Parathyroid adenoma (tissue), 2 donors: Measurements from ENCODE around the gene SETD9.

ENCODE experiments used
- H2AFZ ChIP-seq: fragments of 300-600 bp; sonication (generic); one replicate; pipeline ENCODE4 v1.7.0; 2017; ENCODE audit warnings: antibody characterized with exemption, mild to moderate bottlenecking
- H3K27ac ChIP-seq: fragments of 300-600 bp; sonication (generic); one replicate; pipeline ENCODE4 v1.7.0; 2017
- H3K27me3 ChIP-seq: fragments of 300-600 bp; sonication (generic); one replicate; pipeline ENCODE4 v1.7.0; 2017; ENCODE audit warnings: low read length; ENCODE audit not compliant: control insufficient read depth, insufficient read depth
- H3K36me3 ChIP-seq: fragments of 300-600 bp; sonication (generic); one replicate; pipeline ENCODE4 v1.7.0; 2017; ENCODE audit warnings: low read length; ENCODE audit not compliant: control insufficient read depth, insufficient read depth
- H3K4me1 ChIP-seq: fragments of 300-600 bp; sonication (generic); one replicate; pipeline ENCODE4 v1.7.0; 2017; ENCODE audit warnings: control low read depth
- H3K4me2 ChIP-seq: fragments of 300-600 bp; sonication (generic); one replicate; pipeline ENCODE4 v1.7.0; 2017; ENCODE audit warnings: low read length
- H3K4me3 ChIP-seq: fragments of 300-600 bp; sonication (generic); one replicate; pipeline ENCODE4 v1.7.0; 2017; ENCODE audit warnings: low read depth, low read length
- H3K79me2 ChIP-seq: fragments of 300-600 bp; sonication (generic); one replicate; pipeline ENCODE4 v1.7.0; 2017; ENCODE audit warnings: control low read depth
- H3K9ac ChIP-seq: fragments of 300-600 bp; sonication (generic); one replicate; pipeline ENCODE4 v1.7.0; 2017; ENCODE audit warnings: mild to moderate bottlenecking
- H3K9me3 ChIP-seq: fragments of 300-600 bp; sonication (generic); one replicate; pipeline ENCODE4 v1.7.0; 2017; ENCODE audit warnings: low read length; ENCODE audit not compliant: control insufficient read depth
- TF ChIP-seq, protein P1 (sequence below): fragments of 300-600 bp; sonication (generic); IDR thresholded peaks from one replicate; pipeline ENCODE4 v1.7.0; 2017; ENCODE audit warnings: antibody characterized with exemption, mild to moderate bottlenecking
- donor health status: primary hyperparathyroidism.

SETD9 gene

GRCh38 chr5:56963246-56963645, 53.9 kb downstream of the SETD9 start:
- no peak overlapping the region for H3K4me2 ChIP-seq
- TF ChIP-seq, protein P1, sequence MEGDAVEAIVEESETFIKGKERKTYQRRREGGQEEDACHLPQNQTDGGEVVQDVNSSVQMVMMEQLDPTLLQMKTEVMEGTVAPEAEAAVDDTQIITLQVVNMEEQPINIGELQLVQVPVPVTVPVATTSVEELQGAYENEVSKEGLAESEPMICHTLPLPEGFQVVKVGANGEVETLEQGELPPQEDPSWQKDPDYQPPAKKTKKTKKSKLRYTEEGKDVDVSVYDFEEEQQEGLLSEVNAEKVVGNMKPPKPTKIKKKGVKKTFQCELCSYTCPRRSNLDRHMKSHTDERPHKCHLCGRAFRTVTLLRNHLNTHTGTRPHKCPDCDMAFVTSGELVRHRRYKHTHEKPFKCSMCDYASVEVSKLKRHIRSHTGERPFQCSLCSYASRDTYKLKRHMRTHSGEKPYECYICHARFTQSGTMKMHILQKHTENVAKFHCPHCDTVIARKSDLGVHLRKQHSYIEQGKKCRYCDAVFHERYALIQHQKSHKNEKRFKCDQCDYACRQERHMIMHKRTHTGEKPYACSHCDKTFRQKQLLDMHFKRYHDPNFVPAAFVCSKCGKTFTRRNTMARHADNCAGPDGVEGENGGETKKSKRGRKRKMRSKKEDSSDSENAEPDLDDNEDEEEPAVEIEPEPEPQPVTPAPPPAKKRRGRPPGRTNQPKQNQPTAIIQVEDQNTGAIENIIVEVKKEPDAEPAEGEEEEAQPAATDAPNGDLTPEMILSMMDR = no peak
- H3K4me3 ChIP-seq = no peak overlapping the region
- H3K27ac ChIP-seq = no peak overlapping the region
- H3K79me2 ChIP-seq = no peaks in the 10 kb centered on the region
- no peaks in the 10 kb centered on the region for H3K27me3 ChIP-seq
- no peak overlapping the region for H2AFZ ChIP-seq
- H3K4me1 ChIP-seq = no peaks in the 10 kb centered on the region
- H3K36me3 ChIP-seq = no peaks in the 10 kb centered on the region
- H3K9me3 ChIP-seq = no peaks in the 10 kb centered on the region
- H3K9ac ChIP-seq = no peak overlapping the region

GRCh38 chr5:56964173-56964572, 54.8 kb downstream of the SETD9 start:
- Histone ChIP-seq H3K27ac (no peak overlapping the region), H3K27me3 (no peaks in the 10 kb centered on the region), H3K9ac (no peak overlapping the region), H3K4me3 (no peak overlapping the region), H3K4me2 (no peak overlapping the region), H3K36me3 (no peaks in the 10 kb centered on the region), H3K4me1 (no peaks in the 10 kb centered on the region), H2AFZ (no peak overlapping the region), H3K79me2 (no peaks in the 10 kb centered on the region), H3K9me3 (no peaks in the 10 kb centered on the region)
- TF ChIP-seq, protein P1 = no peak
